ENCODE measurements around the gene GOLGA1. TPM values are rescaled to one million over a fixed set of nuclear protein-coding genes. Genes with fewer than 3 reads are reported as not detected.
A peak's percentile ranks its signal among the peaks of the same experiment; 100 is the strongest.

Gene GOLGA1
- total and polyA plus RNA-seq, 2 of the 13 experiments (the other 11 are each of a cell fraction or from before 2014, with no cell fraction given) = 12.7 to 15.9 TPM

GRCh38 chr9:124940894-124941678 lies at the start of gene GOLGA1 (continued):
- 0 out of 2 replicates have a peak, but pooled peaks have one; percentile 67 for TF ChIP-seq GFI1 (CRISPR knock-in tag; IDR thresholded peaks at IDR 0.05; ENCODE audit: borderline replicate concordance)
- TF ChIP-seq ZBTB20 (CRISPR knock-in tag; IDR thresholded peaks at IDR 0.05; ENCODE audit: borderline replicate concordance, low read depth) = no peak; the same call in none of the 2 replicates
- no peak for TF ChIP-seq RORA (CRISPR knock-in tag; IDR thresholded peaks at IDR 0.05)
- TF ChIP-seq RFXAP (CRISPR knock-in tag; IDR thresholded peaks at IDR 0.05; ENCODE audit: borderline replicate concordance) = peak; percentile 95
- TF ChIP-seq TBX2 (CRISPR knock-in tag; IDR thresholded peaks at IDR 0.05; ENCODE audit: borderline replicate concordance) = peak; percentile 81
- TF ChIP-seq, protein P1, sequence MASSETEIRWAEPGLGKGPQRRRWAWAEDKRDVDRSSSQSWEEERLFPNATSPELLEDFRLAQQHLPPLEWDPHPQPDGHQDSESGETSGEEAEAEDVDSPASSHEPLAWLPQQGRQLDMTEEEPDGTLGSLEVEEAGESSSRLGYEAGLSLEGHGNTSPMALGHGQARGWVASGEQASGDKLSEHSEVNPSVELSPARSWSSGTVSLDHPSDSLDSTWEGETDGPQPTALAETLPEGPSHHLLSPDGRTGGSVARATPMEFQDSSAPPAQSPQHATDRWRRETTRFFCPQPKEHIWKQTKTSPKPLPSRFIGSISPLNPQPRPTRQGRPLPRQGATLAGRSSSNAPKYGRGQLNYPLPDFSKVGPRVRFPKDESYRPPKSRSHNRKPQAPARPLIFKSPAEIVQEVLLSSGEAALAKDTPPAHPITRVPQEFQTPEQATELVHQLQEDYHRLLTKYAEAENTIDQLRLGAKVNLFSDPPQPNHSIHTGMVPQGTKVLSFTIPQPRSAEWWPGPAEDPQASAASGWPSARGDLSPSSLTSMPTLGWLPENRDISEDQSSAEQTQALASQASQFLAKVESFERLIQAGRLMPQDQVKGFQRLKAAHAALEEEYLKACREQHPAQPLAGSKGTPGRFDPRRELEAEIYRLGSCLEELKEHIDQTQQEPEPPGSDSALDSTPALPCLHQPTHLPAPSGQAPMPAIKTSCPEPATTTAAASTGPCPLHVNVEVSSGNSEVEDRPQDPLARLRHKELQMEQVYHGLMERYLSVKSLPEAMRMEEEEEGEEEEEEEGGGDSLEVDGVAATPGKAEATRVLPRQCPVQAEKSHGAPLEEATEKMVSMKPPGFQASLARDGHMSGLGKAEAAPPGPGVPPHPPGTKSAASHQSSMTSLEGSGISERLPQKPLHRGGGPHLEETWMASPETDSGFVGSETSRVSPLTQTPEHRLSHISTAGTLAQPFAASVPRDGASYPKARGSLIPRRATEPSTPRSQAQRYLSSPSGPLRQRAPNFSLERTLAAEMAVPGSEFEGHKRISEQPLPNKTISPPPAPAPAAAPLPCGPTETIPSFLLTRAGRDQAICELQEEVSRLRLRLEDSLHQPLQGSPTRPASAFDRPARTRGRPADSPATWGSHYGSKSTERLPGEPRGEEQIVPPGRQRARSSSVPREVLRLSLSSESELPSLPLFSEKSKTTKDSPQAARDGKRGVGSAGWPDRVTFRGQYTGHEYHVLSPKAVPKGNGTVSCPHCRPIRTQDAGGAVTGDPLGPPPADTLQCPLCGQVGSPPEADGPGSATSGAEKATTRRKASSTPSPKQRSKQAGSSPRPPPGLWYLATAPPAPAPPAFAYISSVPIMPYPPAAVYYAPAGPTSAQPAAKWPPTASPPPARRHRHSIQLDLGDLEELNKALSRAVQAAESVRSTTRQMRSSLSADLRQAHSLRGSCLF (CRISPR knock-in tag; IDR thresholded peaks at IDR 0.05; ENCODE audit: borderline replicate concordance) = no peak; the same call in 1 of the 2 replicates
- no peak for TF ChIP-seq BRF2 (CRISPR knock-in tag; IDR thresholded peaks at IDR 0.05)
- no peak for TF ChIP-seq HIC2 (CRISPR knock-in tag; IDR thresholded peaks at IDR 0.05; ENCODE audit: low read depth)
- no peak for TF ChIP-seq ZNF737 (CRISPR knock-in tag; IDR thresholded peaks at IDR 0.05; ENCODE audit: borderline replicate concordance)
- no peak for TF ChIP-seq GPBP1L1 (CRISPR knock-in tag; IDR thresholded peaks at IDR 0.05)
- TF ChIP-seq RARG (CRISPR knock-in tag; IDR thresholded peaks at IDR 0.05; ENCODE audit: low read depth) = 0 out of 2 replicates have a peak, but pooled peaks have one; percentile 28
- 0 out of 2 replicates have a peak, but pooled peaks have one; percentile 61 for TF ChIP-seq ZNF44 (CRISPR knock-in tag; IDR thresholded peaks at IDR 0.05)
- TF ChIP-seq, protein P2, sequence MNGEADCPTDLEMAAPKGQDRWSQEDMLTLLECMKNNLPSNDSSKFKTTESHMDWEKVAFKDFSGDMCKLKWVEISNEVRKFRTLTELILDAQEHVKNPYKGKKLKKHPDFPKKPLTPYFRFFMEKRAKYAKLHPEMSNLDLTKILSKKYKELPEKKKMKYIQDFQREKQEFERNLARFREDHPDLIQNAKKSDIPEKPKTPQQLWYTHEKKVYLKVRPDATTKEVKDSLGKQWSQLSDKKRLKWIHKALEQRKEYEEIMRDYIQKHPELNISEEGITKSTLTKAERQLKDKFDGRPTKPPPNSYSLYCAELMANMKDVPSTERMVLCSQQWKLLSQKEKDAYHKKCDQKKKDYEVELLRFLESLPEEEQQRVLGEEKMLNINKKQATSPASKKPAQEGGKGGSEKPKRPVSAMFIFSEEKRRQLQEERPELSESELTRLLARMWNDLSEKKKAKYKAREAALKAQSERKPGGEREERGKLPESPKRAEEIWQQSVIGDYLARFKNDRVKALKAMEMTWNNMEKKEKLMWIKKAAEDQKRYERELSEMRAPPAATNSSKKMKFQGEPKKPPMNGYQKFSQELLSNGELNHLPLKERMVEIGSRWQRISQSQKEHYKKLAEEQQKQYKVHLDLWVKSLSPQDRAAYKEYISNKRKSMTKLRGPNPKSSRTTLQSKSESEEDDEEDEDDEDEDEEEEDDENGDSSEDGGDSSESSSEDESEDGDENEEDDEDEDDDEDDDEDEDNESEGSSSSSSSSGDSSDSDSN (CRISPR knock-in tag; IDR thresholded peaks at IDR 0.05) = peak; percentile 84
- no peak for TF ChIP-seq ZNF660 (CRISPR knock-in tag; IDR thresholded peaks at IDR 0.05; ENCODE audit: borderline replicate concordance, low read depth)
- TF ChIP-seq ZNF468 (CRISPR knock-in tag; IDR thresholded peaks at IDR 0.05) = no peak

All from HepG2 (cell line).